Activated T-cell treated with anti-CD3 and anti-CD28 coated beads, Interleukin-2, amount 50 U/mL, for 72 hours (primary cell): ENCODE data around the gene HNMT. TPM values are rescaled to one million over a fixed set of nuclear protein-coding genes. Genes with fewer than 3 reads are reported as not detected.

Source experiments
- ATAC-seq, 2 donors: fragments of 150-1000 bp; cut with Tn5 transposase; replicated peaks in 1 of 2; 2 replicates each; pipeline ENCODE4 v1.10.0; 2021; ENCODE audit warnings: moderate library complexity in 2 of 2, mild to moderate bottlenecking in 1 of 2
- DNase-seq, 2 donors: peaks; one replicate each; pipeline ENCODE4 v3.0.0; 2021 to 2022; ENCODE audit warnings: mixed read lengths in 1 of 2
- H3K27ac Mint-ChIP-seq: one replicate; pipeline ENCODE4 v1.8.0; 2022; ENCODE audit warnings: mild to moderate bottlenecking, moderate library complexity, mixed read lengths
- H3K27me3 Mint-ChIP-seq: one replicate; pipeline ENCODE4 v1.8.0; 2022; ENCODE audit warnings: low read depth, mixed read lengths
- H3K36me3 Mint-ChIP-seq, 2 donors: one replicate each; pipeline ENCODE4 v1.8.0; 2022; ENCODE audit warnings: mixed read lengths in 2 of 2, mild to moderate bottlenecking in 1 of 2; ENCODE audit not compliant: insufficient read depth in 2 of 2
- H3K4me1 Mint-ChIP-seq: one replicate; pipeline ENCODE4 v1.8.0; 2022; ENCODE audit warnings: low read depth, mixed read lengths
- H3K4me3 Mint-ChIP-seq, 2 donors: one replicate each; pipeline ENCODE4 v1.8.0; 2022; ENCODE audit warnings: mild to moderate bottlenecking in 2 of 2, mixed read lengths in 2 of 2, moderate library complexity in 2 of 2
- H3K9me3 Mint-ChIP-seq, 2 donors: one replicate each; pipeline ENCODE4 v1.8.0; 2022; ENCODE audit warnings: mixed read lengths in 2 of 2
- total RNA-seq, 2 donors: library from RNA; stranded (reverse); gene quantifications; one replicate each; pipeline ENCODE4 v1.2.3, GENCODE V29; 2022

Gene HNMT
- total RNA-seq, 2 donors from 2014 or later: not detected

GRCh38 chr2:138013639-138014038 lies 49.4 kb downstream of the HNMT start:
- Mint-ChIP-seq H3K36me3 (no peaks in the 10 kb centered on the region), H3K27ac (no peak overlapping the region), H3K27me3 (no peaks in the 10 kb centered on the region), H3K4me1 (no peaks in the 10 kb centered on the region), H3K9me3 (no peaks in the 10 kb centered on the region), H3K4me3 (no peak overlapping the region)
- ATAC-seq (no peak), DNase-seq (no peak)

GRCh38 chr2:138015494-138015893 lies 51.2 kb downstream of the HNMT start:
- Mint-ChIP-seq H3K36me3 (no peaks in the 10 kb centered on the region), H3K27me3 (no peaks in the 10 kb centered on the region), H3K9me3 (no peaks in the 10 kb centered on the region), H3K4me3 (no peak overlapping the region), H3K27ac (no peak overlapping the region), H3K4me1 (no peaks in the 10 kb centered on the region)
- DNase-seq (no peak), ATAC-seq (no peak)

- DNase-seq (no peak), ATAC-seq (no peak)
- no peaks in the 10 kb centered on the region for H3K36me3 Mint-ChIP-seq
- H3K4me3 Mint-ChIP-seq: no peak overlapping the region
- H3K27ac Mint-ChIP-seq: no peak overlapping the region
- no peaks in the 10 kb centered on the region for H3K4me1 Mint-ChIP-seq
- no peaks in the 10 kb centered on the region for H3K9me3 Mint-ChIP-seq
- no peaks in the 10 kb centered on the region for H3K27me3 Mint-ChIP-seq
These were observed 52.2 kb downstream of the HNMT start for GRCh38 chr2:138016351-138017087.

- Mint-ChIP-seq H3K4me3 (no peak overlapping the region), H3K9me3 (no peaks in the 10 kb centered on the region), H3K4me1 (no peaks in the 10 kb centered on the region), H3K36me3 (no peaks in the 10 kb centered on the region), H3K27me3 (no peaks in the 10 kb centered on the region), H3K27ac (no peak overlapping the region)
- ATAC-seq (no peak), DNase-seq (no peak)
These were observed 53.6 kb downstream of the HNMT start for GRCh38 chr2:138017824-138018223.

- no peaks in the 10 kb centered on the region for H3K9me3 Mint-ChIP-seq
- ATAC-seq: no peak
- DNase-seq: no peak
- H3K27me3 Mint-ChIP-seq: no peaks in the 10 kb centered on the region
- no peaks in the 10 kb centered on the region for H3K36me3 Mint-ChIP-seq
- no peaks in the 10 kb centered on the region for H3K4me1 Mint-ChIP-seq
- H3K27ac Mint-ChIP-seq: no peak overlapping the region
- no peak overlapping the region for H3K4me3 Mint-ChIP-seq
These were observed 54.8 kb downstream of the HNMT start for GRCh38 chr2:138018866-138019688.

- ATAC-seq (no peak), DNase-seq (no peak)
- H3K4me1 Mint-ChIP-seq: no peaks in the 10 kb centered on the region
- H3K27ac Mint-ChIP-seq: no peak overlapping the region
- H3K27me3 Mint-ChIP-seq: no peaks in the 10 kb centered on the region
- H3K4me3 Mint-ChIP-seq: no peak overlapping the region
- peaks cover 0 to 2% of the 10 kb centered on the region in 2 donors for H3K9me3 Mint-ChIP-seq
- H3K36me3 Mint-ChIP-seq: no peaks in the 10 kb centered on the region
These were observed 56.2 kb downstream of the HNMT start for GRCh38 chr2:138020432-138020831.

GRCh38 chr2:138021154-138021553 lies 56.9 kb downstream of the HNMT start:
- no peak overlapping the region for H3K27ac Mint-ChIP-seq
- H3K4me3 Mint-ChIP-seq: no peak overlapping the region
- ATAC-seq (no peak), DNase-seq (no peak)
- no peaks in the 10 kb centered on the region for H3K4me1 Mint-ChIP-seq
- no peaks in the 10 kb centered on the region for H3K36me3 Mint-ChIP-seq
- H3K9me3 Mint-ChIP-seq: peaks cover 0 to 2% of the 10 kb centered on the region in 2 donors
- H3K27me3 Mint-ChIP-seq: no peaks in the 10 kb centered on the region

GRCh38 chr2:138023298-138023697 lies 59.0 kb downstream of the HNMT start:
- H3K4me1 Mint-ChIP-seq: no peaks in the 10 kb centered on the region
- H3K27ac Mint-ChIP-seq: no peak overlapping the region
- ATAC-seq: no peak
- no peak for DNase-seq
- H3K36me3 Mint-ChIP-seq: no peaks in the 10 kb centered on the region
- no peak overlapping the region for H3K4me3 Mint-ChIP-seq
- H3K9me3 Mint-ChIP-seq: peaks cover 0 to 2% of the 10 kb centered on the region in 2 donors
- H3K27me3 Mint-ChIP-seq: no peaks in the 10 kb centered on the region

GRCh38 chr2:138023976-138024375 lies 59.7 kb downstream of the HNMT start:
- Mint-ChIP-seq H3K4me3 (no peak overlapping the region), H3K27ac (no peak overlapping the region), H3K27me3 (no peaks in the 10 kb centered on the region), H3K4me1 (no peaks in the 10 kb centered on the region), H3K36me3 (no peaks in the 10 kb centered on the region), H3K9me3 (peaks cover 0 to 2% of the 10 kb centered on the region in 2 donors)
- DNase-seq (no peak), ATAC-seq (no peak)

GRCh38 chr2:138026111-138027020 lies 62.1 kb downstream of the HNMT start:
- Mint-ChIP-seq H3K27ac (no peak overlapping the region), H3K4me1 (no peaks in the 10 kb centered on the region), H3K9me3 (peaks cover 0 to 2% of the 10 kb centered on the region in 2 donors), H3K4me3 (no peak overlapping the region), H3K36me3 (no peaks in the 10 kb centered on the region), H3K27me3 (no peaks in the 10 kb centered on the region)
- no peak for DNase-seq
- no peak for ATAC-seq

GRCh38 chr2:138028538-138028937 lies 64.3 kb downstream of the HNMT start:
- no peak overlapping the region for H3K4me3 Mint-ChIP-seq
- no peaks in the 10 kb centered on the region for H3K4me1 Mint-ChIP-seq
- no peaks in the 10 kb centered on the region for H3K27me3 Mint-ChIP-seq
- DNase-seq (no peak), ATAC-seq (no peak)
- H3K36me3 Mint-ChIP-seq: no peaks in the 10 kb centered on the region
- H3K9me3 Mint-ChIP-seq: peaks cover 0 to 2% of the 10 kb centered on the region in 2 donors
- H3K27ac Mint-ChIP-seq: no peak overlapping the region

- no peak for DNase-seq
- H3K36me3 Mint-ChIP-seq: no peaks in the 10 kb centered on the region
- no peaks in the 10 kb centered on the region for H3K4me1 Mint-ChIP-seq
- H3K27ac Mint-ChIP-seq: no peak overlapping the region
- no peak overlapping the region for H3K4me3 Mint-ChIP-seq
- H3K27me3 Mint-ChIP-seq: no peaks in the 10 kb centered on the region
- ATAC-seq: no peak
- H3K9me3 Mint-ChIP-seq: peaks cover 0 to under 1% of the 10 kb centered on the region in 2 donors
These were observed 65.0 kb downstream of the HNMT start for GRCh38 chr2:138029276-138029675.

GRCh38 chr2:138030459-138030858 lies 66.2 kb downstream of the HNMT start:
- H3K4me3 Mint-ChIP-seq: no peak overlapping the region
- no peaks in the 10 kb centered on the region for H3K27me3 Mint-ChIP-seq
- no peaks in the 10 kb centered on the region for H3K4me1 Mint-ChIP-seq
- no peaks in the 10 kb centered on the region for H3K9me3 Mint-ChIP-seq
- no peak overlapping the region for H3K27ac Mint-ChIP-seq
- ATAC-seq (peak in 1 of 2 donors; percentile 62), DNase-seq (no peak)
- H3K36me3 Mint-ChIP-seq: no peaks in the 10 kb centered on the region
